HCT116 (cell line): ENCODE measurements around the gene GATM. TPM values are rescaled to one million over a fixed set of nuclear protein-coding genes. Genes with fewer than 3 reads are reported as not detected.

Source experiments
- ATAC-seq: fragments of 200-7000 bp; cut with Tn5 transposase; 2 replicates; pipeline ENCODE4 v1.9.1; 2020; ENCODE audit warnings: mild to moderate bottlenecking, moderate library complexity
- BruUV-seq: library from RNA; stranded (reverse); fragments of 400-500 nt; replicated peaks from 2 replicates; lab custom pipeline; 2021; lab: Mats Ljungman, UMichigan
- CTCF ChIA-PET: fragments of 300-600 bp; sonication (Branson Sonifier 250); formaldehyde crosslinking; loops from one replicate; lab custom pipeline; 2021; ENCODE audit warnings: antibody characterized with exemption; lab: Charles Lee
- POLR2A ChIA-PET: fragments of 300-600, 350-600 bp; sonication (Branson Sonifier 250); formaldehyde crosslinking; loops from one replicate; lab custom pipeline; 2021; ENCODE audit warnings: antibody characterized with exemption; lab: Charles Lee
- RAD21 ChIA-PET, 2 experiments: fragments of 300-600 bp; sonication (Branson Sonifier 250); formaldehyde crosslinking; loops; one replicate each; lab custom pipeline; 2023; ENCODE audit warnings: low total read pairs in 2 of 2; ENCODE audit not compliant: uncharacterized antibody in 2 of 2, unreplicated experiment in 2 of 2, low non-redundant PET in 1 of 2; lab: Charles Lee
- DNase-seq: peaks from one replicate; pipeline ENCODE4 v3.0.0-alpha.2; 2010; ENCODE audit warnings: low read depth, low spot score
- H2AFZ ChIP-seq: fragments of 200-600 bp; shearing (Covaris generic), sonication (generic); 2 replicates; pipeline ENCODE4 v1.6.1; 2017; ENCODE audit warnings: low read depth, mixed run types, mixed read lengths, antibody characterized with exemption, low read length; ENCODE audit not compliant: poor library complexity, severe bottlenecking
- H3K27ac ChIP-seq: 2 replicates; pipeline ENCODE4 v1.5.1; 2012; ENCODE audit warnings: low read depth, low read length
- H3K27me3 ChIP-seq: fragments of 200-600 bp; sonication (generic); 2 replicates; pipeline ENCODE4 v1.6.1; 2016; ENCODE audit warnings: mixed run types, low read length, mixed read lengths; ENCODE audit not compliant: insufficient read depth
- H3K36me3 ChIP-seq, 2 experiments: fragments of 200-500 bp in 1 of 2; fragments of 200-600 bp in 1 of 2; sonication (Bioruptor generic) in 1 of 2; sonication (generic) in 1 of 2; 2 replicates each; pipeline versions ENCODE4 v1.5.1 to v1.6.1; 2014 to 2016; ENCODE audit warnings: low read length in 2 of 2, inconsistent platforms in 1 of 2, mixed read lengths in 1 of 2, mixed run types in 1 of 2; ENCODE audit not compliant: insufficient read depth in 2 of 2, control insufficient read depth in 1 of 2
- H3K4me1 ChIP-seq, 2 experiments: fragments of 200-600 bp in 1 of 2; sonication (generic) in 1 of 2; 2 replicates each; pipeline versions ENCODE4 v1.5.1 to v1.6.1; 2012 to 2017; ENCODE audit warnings: low read length in 2 of 2, inconsistent platforms in 1 of 2, mild to moderate bottlenecking in 1 of 2, mixed read lengths in 1 of 2, mixed run types in 1 of 2, moderate library complexity in 1 of 2; ENCODE audit not compliant: insufficient read depth in 2 of 2, control insufficient read depth in 1 of 2
- H3K4me2 ChIP-seq: fragments of 200-600 bp; sonication (generic); 2 replicates; pipeline ENCODE4 v1.6.1; 2017; ENCODE audit warnings: mixed run types, low read length, mixed read lengths
- H3K4me3 ChIP-seq, 2 experiments: fragments of 200-600 bp in 1 of 2; sonication (generic) in 1 of 2; replicated peaks in 1 of 2; 2 replicates each; pipeline ENCODE4 v1.5.1; 2011 to 2016; ENCODE audit warnings: low read length in 2 of 2, control low read depth in 1 of 2, low read depth in 1 of 2, mild to moderate bottlenecking in 1 of 2, mixed read lengths in 1 of 2, mixed run types in 1 of 2
- H3K79me2 ChIP-seq: fragments of 200-600 bp; sonication (generic); 2 replicates; pipeline ENCODE4 v1.6.1; 2017; ENCODE audit warnings: mild to moderate bottlenecking, mixed run types, low read length, moderate library complexity, mixed read lengths; ENCODE audit not compliant: insufficient read depth
- H3K9ac ChIP-seq: fragments of 200-600 bp; sonication (generic); 2 replicates; pipeline ENCODE4 v1.6.1; 2016; ENCODE audit warnings: low read length, mixed read lengths
- H3K9me2 ChIP-seq: fragments of 200-600 bp; sonication (generic), shearing (Covaris generic); 2 replicates; pipeline ENCODE4 v1.6.1; 2017; ENCODE audit warnings: mixed run types, mild to moderate bottlenecking, moderate library complexity; ENCODE audit not compliant: insufficient read depth
- H3K9me3 ChIP-seq, 2 experiments: fragments of 200-500 bp in 1 of 2; fragments of 200-600 bp in 1 of 2; sonication (Bioruptor generic) in 1 of 2; sonication (generic) in 1 of 2; 2 replicates each; pipeline ENCODE4 v1.6.1; 2014 to 2017; ENCODE audit warnings: low read length in 2 of 2, mixed read lengths in 2 of 2, inconsistent platforms in 1 of 2, low read depth in 1 of 2, mild to moderate bottlenecking in 1 of 2, mixed run types in 1 of 2, moderate library complexity in 1 of 2; ENCODE audit not compliant: control insufficient read depth in 1 of 2, insufficient read depth in 1 of 2
- H4K20me1 ChIP-seq: fragments of 200-600 bp; sonication (generic), shearing (Covaris generic); 2 replicates; pipeline ENCODE4 v1.6.1; 2017; ENCODE audit warnings: mixed run types, mild to moderate bottlenecking, moderate library complexity; ENCODE audit not compliant: insufficient read depth
- CEBPB ChIP-seq: IDR thresholded peaks from 2 replicates; pipeline ENCODE4 v1.6.1; 2012; ENCODE audit warnings: low read depth
- EZH2 ChIP-seq: fragments of 200-600 bp; sonication (generic); IDR thresholded peaks from 2 replicates; pipeline ENCODE4 v1.6.1; 2017; ENCODE audit warnings: antibody characterized with exemption, mixed run types
- EZH2phosphoT487 ChIP-seq: fragments of 200-600 bp; IDR thresholded peaks from 2 replicates; pipeline ENCODE4 v1.6.1; 2018; ENCODE audit warnings: antibody characterized with exemption, borderline replicate concordance
- JUND ChIP-seq: IDR thresholded peaks from 2 replicates; pipeline ENCODE4 v1.6.1; 2012
- POLR2A ChIP-seq: IDR thresholded peaks from 2 replicates; pipeline ENCODE4 v1.7.0; 2011; ENCODE audit warnings: borderline replicate concordance; ENCODE audit not compliant: insufficient read depth, insufficient read length; ENCODE audit errors: extremely low read depth
- POLR2AphosphoS5 ChIP-seq: IDR thresholded peaks from 2 replicates; pipeline ENCODE4 v1.6.1; 2011; ENCODE audit warnings: mild to moderate bottlenecking, low read depth, low read length, moderate library complexity
- RAD21 ChIP-seq: IDR thresholded peaks from 2 replicates; pipeline ENCODE4 v1.6.1; 2012; ENCODE audit warnings: low read depth, mild to moderate bottlenecking
- SIN3A ChIP-seq: IDR thresholded peaks from 2 replicates; pipeline ENCODE4 v1.6.1; 2012; ENCODE audit warnings: low read depth
- SRF ChIP-seq: IDR thresholded peaks from 2 replicates; pipeline ENCODE4 v1.6.1; 2012; ENCODE audit warnings: low read depth
- TCF7L2 ChIP-seq: IDR thresholded peaks from 2 replicates; pipeline ENCODE4 v1.7.0; 2011; ENCODE audit warnings: borderline replicate concordance, inconsistent platforms; ENCODE audit not compliant: insufficient read depth, insufficient read length; ENCODE audit errors: extremely low read depth
- YY1 ChIP-seq: IDR thresholded peaks from 2 replicates; pipeline ENCODE4 v1.6.1; 2011; ENCODE audit warnings: low read length, low read depth, moderate library complexity, mild to moderate bottlenecking; ENCODE audit not compliant: insufficient replicate concordance; ENCODE audit errors: extremely low read depth
- ZNF274 ChIP-seq: fragments of 200-500 bp; sonication (Bioruptor generic); IDR thresholded peaks from 2 replicates; pipeline ENCODE4 v1.6.1; 2014; ENCODE audit warnings: mild to moderate bottlenecking, low read depth, low read length, inconsistent platforms
- intact Hi-C: fragments of 100-400 bp; cut with micrococcal nuclease; formaldehyde crosslinking; loops from 2 replicates; pipeline ENCODE4 v1.10.0; 2022
- total RNA-seq: library from RNA; stranded (reverse); gene quantifications from one replicate; pipeline ENCODE4 v1.2.1, GENCODE V29; 2021; ENCODE audit not compliant: unreplicated experiment
- TF ChIP-seq, protein P1 (sequence below): IDR thresholded peaks from 2 replicates; pipeline ENCODE4 v1.6.1; 2012; ENCODE audit warnings: low read depth
- TF ChIP-seq, protein P2 (sequence below): IDR thresholded peaks from 2 replicates; pipeline ENCODE4 v1.6.1; 2012
- TF ChIP-seq, protein P3 (sequence below), 3 experiments: fragments of 200-600 bp in 1 of 3; sonication (generic) in 1 of 3; IDR thresholded peaks in 2 of 3; conservative IDR thresholded peaks in 1 of 3; 2 replicates each; pipeline ENCODE4 v1.5.1; 2012 to 2017; ENCODE audit warnings: low read depth in 2 of 3, low read length in 2 of 3, antibody characterized with exemption in 1 of 3, borderline replicate concordance in 1 of 3, control low read depth in 1 of 3, mild to moderate bottlenecking in 1 of 3, mixed read lengths in 1 of 3, mixed run types in 1 of 3, moderate library complexity in 1 of 3; ENCODE audit not compliant: insufficient read depth in 1 of 3

The GATM gene
- total RNA-seq, 1 experiment from 2014 or later, result 3.1 TPM

DNA sequence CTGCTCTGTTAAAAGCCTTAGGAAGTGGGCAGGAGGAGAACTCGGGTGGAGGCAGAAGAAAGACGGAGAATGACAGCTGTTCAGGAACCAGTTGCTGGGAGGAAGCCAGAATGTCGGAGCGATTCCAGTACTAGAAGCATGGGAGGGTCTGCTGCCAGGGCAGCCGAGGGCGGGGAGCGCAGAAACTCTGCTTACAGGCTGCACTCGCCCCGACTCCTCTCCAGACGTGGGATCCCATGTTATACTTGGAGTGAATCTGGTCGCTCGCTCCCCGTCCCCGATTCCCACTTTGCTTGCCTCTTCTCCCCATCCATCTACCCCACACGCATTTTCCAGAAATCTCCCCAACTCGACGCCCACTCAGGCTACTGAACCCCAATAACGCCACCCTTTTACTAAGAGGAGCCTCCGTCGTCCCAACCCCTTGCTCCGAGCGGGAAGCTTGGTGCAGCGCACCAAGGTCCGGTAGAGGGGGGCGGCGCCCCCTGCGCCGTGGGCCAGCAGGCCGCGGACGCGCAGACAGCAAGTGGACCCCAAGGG, 665 bp downstream of the GATM start:
- H3K9me2 ChIP-seq, result no peaks in the 10 kb centered on the region
- no TSS peak for BruUV-seq
- H4K20me1 ChIP-seq, result no peaks in the 10 kb centered on the region
- DNase-seq (no peak), ATAC-seq (no peak)
- no peaks in the 10 kb centered on the region for H3K27me3 ChIP-seq
- no peaks in the 10 kb centered on the region for H3K36me3 ChIP-seq
- no peaks in the 10 kb centered on the region for H3K79me2 ChIP-seq
- H3K4me1 ChIP-seq, result no peaks in the 10 kb centered on the region
- TF ChIP-seq SRF, result no peak
- no peak overlapping the region for H2AFZ ChIP-seq
- H3K4me3 ChIP-seq, result no peak overlapping the region
- H3K9ac ChIP-seq, result no peak overlapping the region
- no peaks in the 10 kb centered on the region for H3K9me3 ChIP-seq
- no peak overlapping the region for H3K4me2 ChIP-seq
- intact Hi-C loops, result no loop called here
- ChIA-PET POLR2A (no interaction called here), CTCF (no interaction called here), RAD21 (no interaction called here)
- H3K27ac ChIP-seq, result no peak overlapping the region

DNA sequence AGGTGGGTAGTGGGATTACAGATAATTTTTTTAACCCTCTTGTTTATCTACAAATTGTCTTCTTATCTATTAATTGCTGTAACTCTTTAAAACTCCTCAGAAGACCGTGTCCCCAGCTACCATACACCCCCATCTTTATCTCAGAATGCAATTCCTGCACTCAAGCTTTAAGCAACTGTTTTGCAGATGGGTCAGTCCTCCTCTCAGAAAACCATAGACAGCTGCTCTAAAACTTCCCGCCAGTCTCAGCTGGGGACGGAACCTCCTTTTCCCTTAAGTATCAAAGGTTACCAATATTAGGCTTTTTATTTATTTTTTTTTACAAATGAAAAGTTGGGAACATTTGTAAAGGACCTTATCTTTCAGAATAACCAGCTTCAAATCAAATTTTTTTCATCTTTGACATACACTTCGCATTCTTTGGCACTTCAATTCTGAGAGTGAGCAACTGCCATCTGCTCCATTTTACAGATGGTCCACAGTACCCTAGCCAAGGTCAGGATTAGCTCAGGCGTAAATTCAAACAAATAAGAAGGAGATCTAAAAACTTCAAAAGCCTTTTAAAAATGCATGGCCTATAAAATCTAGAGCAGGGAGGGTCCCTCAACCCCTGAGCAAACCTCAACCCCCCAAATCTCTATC, 1.3 kb downstream of the GATM start:
- POLR2A ChIA-PET, result no interaction called here
- H3K9me3 ChIP-seq, result no peaks in the 10 kb centered on the region
- no TSS peak for BruUV-seq
- no peak for DNase-seq
- no peak overlapping the region for H3K27ac ChIP-seq
- CTCF ChIA-PET, result no interaction called here
- no peaks in the 10 kb centered on the region for H3K79me2 ChIP-seq
- H4K20me1 ChIP-seq, result no peaks in the 10 kb centered on the region
- H3K4me1 ChIP-seq, result no peaks in the 10 kb centered on the region
- no peak overlapping the region for H3K4me3 ChIP-seq
- RAD21 ChIA-PET, result no interaction called here
- H3K4me2 ChIP-seq, result no peak overlapping the region
- H3K27me3 ChIP-seq, result no peaks in the 10 kb centered on the region
- H2AFZ ChIP-seq, result no peak overlapping the region
- no peak overlapping the region for H3K9ac ChIP-seq
- ATAC-seq, result no peak
- intact Hi-C loops, result no loop called here
- no peaks in the 10 kb centered on the region for H3K9me2 ChIP-seq
- no peaks in the 10 kb centered on the region for H3K36me3 ChIP-seq
- TF ChIP-seq ZNF274, result no peak
- TF ChIP-seq POLR2A, result no peak
- TF ChIP-seq JUND, result no peak
- TF ChIP-seq RAD21, result no peak
- TF ChIP-seq YY1, result no peak
- TF ChIP-seq EZH2phosphoT487, result no peak
- no peak for TF ChIP-seq EZH2
- TF ChIP-seq SIN3A, result no peak
- TF ChIP-seq, protein P1, sequence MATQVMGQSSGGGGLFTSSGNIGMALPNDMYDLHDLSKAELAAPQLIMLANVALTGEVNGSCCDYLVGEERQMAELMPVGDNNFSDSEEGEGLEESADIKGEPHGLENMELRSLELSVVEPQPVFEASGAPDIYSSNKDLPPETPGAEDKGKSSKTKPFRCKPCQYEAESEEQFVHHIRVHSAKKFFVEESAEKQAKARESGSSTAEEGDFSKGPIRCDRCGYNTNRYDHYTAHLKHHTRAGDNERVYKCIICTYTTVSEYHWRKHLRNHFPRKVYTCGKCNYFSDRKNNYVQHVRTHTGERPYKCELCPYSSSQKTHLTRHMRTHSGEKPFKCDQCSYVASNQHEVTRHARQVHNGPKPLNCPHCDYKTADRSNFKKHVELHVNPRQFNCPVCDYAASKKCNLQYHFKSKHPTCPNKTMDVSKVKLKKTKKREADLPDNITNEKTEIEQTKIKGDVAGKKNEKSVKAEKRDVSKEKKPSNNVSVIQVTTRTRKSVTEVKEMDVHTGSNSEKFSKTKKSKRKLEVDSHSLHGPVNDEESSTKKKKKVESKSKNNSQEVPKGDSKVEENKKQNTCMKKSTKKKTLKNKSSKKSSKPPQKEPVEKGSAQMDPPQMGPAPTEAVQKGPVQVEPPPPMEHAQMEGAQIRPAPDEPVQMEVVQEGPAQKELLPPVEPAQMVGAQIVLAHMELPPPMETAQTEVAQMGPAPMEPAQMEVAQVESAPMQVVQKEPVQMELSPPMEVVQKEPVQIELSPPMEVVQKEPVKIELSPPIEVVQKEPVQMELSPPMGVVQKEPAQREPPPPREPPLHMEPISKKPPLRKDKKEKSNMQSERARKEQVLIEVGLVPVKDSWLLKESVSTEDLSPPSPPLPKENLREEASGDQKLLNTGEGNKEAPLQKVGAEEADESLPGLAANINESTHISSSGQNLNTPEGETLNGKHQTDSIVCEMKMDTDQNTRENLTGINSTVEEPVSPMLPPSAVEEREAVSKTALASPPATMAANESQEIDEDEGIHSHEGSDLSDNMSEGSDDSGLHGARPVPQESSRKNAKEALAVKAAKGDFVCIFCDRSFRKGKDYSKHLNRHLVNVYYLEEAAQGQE, result no peak
- TF ChIP-seq, protein P2, sequence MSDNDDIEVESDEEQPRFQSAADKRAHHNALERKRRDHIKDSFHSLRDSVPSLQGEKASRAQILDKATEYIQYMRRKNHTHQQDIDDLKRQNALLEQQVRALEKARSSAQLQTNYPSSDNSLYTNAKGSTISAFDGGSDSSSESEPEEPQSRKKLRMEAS, result no peak
- no peak for TF ChIP-seq SRF
- no peak for TF ChIP-seq CEBPB
- TF ChIP-seq, protein P3, sequence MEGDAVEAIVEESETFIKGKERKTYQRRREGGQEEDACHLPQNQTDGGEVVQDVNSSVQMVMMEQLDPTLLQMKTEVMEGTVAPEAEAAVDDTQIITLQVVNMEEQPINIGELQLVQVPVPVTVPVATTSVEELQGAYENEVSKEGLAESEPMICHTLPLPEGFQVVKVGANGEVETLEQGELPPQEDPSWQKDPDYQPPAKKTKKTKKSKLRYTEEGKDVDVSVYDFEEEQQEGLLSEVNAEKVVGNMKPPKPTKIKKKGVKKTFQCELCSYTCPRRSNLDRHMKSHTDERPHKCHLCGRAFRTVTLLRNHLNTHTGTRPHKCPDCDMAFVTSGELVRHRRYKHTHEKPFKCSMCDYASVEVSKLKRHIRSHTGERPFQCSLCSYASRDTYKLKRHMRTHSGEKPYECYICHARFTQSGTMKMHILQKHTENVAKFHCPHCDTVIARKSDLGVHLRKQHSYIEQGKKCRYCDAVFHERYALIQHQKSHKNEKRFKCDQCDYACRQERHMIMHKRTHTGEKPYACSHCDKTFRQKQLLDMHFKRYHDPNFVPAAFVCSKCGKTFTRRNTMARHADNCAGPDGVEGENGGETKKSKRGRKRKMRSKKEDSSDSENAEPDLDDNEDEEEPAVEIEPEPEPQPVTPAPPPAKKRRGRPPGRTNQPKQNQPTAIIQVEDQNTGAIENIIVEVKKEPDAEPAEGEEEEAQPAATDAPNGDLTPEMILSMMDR (IDR thresholded peaks at IDR 0.05 in 2 of 3, conservative IDR thresholded peaks at IDR 0.05 in 1 of 3; ENCODE audit: borderline replicate concordance in 1 of 3, insufficient read depth in 1 of 3, low read depth in 2 of 3, low read length in 2 of 3), result no peak
- no peak for TF ChIP-seq TCF7L2
- no peak for TF ChIP-seq POLR2AphosphoS5
